Measurements from ENCODE around the gene TRIM42. TPM values are rescaled to one million over a fixed set of nuclear protein-coding genes. Genes with fewer than 3 reads are reported as not detected.

The TRIM42 gene
- total RNA-seq, 4 donors from 2014 or later: not detected

DNA sequence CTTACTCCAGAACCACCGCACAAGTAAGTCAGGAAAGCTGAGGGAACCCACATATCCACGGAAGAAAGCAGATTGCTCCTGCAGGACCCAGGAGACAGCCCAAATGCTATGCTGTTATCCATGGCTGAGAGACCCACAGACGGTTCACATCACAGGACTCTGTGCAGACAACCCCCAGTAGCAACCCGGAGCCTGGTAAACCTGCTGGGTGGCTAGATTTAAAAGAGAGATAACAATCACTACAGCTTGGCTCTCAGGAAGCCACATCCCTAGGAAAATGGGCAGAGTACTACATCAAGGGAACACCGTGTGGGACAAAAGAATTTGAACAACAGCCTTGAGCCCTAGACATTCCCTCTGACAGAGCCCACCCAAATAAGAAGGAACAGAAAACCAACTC, 13.8 kb upstream of the TRIM42 start:
- no peak overlapping the region for H3K4me3 ChIP-seq
- no peak for DNase-seq
- intact Hi-C loops (cut with DNase I; ENCODE audit: low total_unique reads): no loop called here
- peaks cover 0 to 10% of the 10 kb centered on the region in 2 donors for H3K9me3 ChIP-seq
- no peaks in the 10 kb centered on the region for H3K36me3 ChIP-seq
- no peak overlapping the region for H3K27ac ChIP-seq
- in situ Hi-C loops (cut with MboI; ENCODE audit: low pct_ligation_motif_present in 1 of 4, low pct_unique_long_range_greater_than_20kb in 1 of 4, low sequenced_read_pairs in 3 of 4): no loop called here
- TF ChIP-seq POLR2A (IDR thresholded peaks at IDR 0.05): no peak
- WGBS, 2 donors (ENCODE audit: low coverage in 1 of 2): 49 to 58% methylated on average over 3 to 5 of the region's 5 CpGs
- H3K4me1 ChIP-seq: no peaks in the 10 kb centered on the region
- no peaks in the 10 kb centered on the region for H3K27me3 ChIP-seq

DNA sequence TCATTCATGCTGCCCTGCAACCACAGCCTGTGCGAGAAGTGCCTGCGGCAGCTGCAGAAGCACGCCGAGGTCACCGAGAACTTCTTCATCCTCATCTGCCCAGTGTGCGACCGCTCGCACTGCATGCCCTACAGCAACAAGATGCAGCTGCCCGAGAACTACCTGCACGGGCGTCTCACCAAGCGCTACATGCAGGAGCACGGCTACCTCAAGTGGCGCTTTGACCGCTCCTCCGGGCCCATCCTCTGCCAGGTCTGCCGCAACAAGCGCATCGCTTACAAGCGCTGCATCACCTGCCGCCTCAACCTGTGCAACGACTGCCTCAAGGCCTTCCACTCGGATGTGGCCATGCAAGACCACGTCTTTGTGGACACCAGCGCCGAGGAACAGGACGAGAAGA, 4.7 kb downstream of the TRIM42 start:
- Histone ChIP-seq H3K9me3 (no peaks in the 10 kb centered on the region), H3K4me3 (no peak overlapping the region), H3K27ac (no peak overlapping the region), H3K36me3 (no peaks in the 10 kb centered on the region), H3K27me3 (no peaks in the 10 kb centered on the region), H3K4me1 (no peaks in the 10 kb centered on the region)
- DNase-seq: no peak
- 94% methylated on average over 27 of the region's 27 CpGs; no CpG with 5 or more reads in 1 of the 2 donors for WGBS, 2 donors (ENCODE audit: low coverage in 1 of 2)
- in situ Hi-C loops (cut with MboI; ENCODE audit: low pct_ligation_motif_present in 1 of 4, low pct_unique_long_range_greater_than_20kb in 1 of 4, low sequenced_read_pairs in 3 of 4) (no loop called here), intact Hi-C loops (cut with DNase I; ENCODE audit: low total_unique reads) (no loop called here)
- TF ChIP-seq EP300 (IDR thresholded peaks at IDR 0.05; ENCODE audit: low read depth): no peak
- TF ChIP-seq POLR2AphosphoS5 (IDR thresholded peaks at IDR 0.05): no peak
- TF ChIP-seq, protein P1, sequence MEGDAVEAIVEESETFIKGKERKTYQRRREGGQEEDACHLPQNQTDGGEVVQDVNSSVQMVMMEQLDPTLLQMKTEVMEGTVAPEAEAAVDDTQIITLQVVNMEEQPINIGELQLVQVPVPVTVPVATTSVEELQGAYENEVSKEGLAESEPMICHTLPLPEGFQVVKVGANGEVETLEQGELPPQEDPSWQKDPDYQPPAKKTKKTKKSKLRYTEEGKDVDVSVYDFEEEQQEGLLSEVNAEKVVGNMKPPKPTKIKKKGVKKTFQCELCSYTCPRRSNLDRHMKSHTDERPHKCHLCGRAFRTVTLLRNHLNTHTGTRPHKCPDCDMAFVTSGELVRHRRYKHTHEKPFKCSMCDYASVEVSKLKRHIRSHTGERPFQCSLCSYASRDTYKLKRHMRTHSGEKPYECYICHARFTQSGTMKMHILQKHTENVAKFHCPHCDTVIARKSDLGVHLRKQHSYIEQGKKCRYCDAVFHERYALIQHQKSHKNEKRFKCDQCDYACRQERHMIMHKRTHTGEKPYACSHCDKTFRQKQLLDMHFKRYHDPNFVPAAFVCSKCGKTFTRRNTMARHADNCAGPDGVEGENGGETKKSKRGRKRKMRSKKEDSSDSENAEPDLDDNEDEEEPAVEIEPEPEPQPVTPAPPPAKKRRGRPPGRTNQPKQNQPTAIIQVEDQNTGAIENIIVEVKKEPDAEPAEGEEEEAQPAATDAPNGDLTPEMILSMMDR (IDR thresholded peaks at IDR 0.05): no peak
- TF ChIP-seq POLR2A (IDR thresholded peaks at IDR 0.05): no peak

DNA sequence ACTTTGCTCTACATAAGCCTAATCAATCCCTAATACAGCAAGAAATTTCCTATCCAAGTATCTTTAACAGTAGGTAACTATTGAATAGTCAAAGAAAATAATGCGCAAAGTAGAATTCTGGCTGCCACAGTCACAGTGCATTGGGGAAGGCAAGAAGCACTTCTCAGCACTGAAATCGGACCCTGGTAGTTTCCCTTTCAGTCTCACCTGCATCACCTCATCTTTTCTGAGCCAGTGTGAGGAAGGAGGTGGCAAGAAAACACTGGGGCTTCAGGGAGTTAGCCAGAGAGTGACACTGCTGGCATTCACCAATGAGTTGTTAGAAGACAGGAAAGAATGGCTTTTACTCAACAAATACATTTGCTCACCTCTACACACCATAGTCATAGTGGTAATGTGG, 8.3 kb downstream of the TRIM42 start:
- intact Hi-C loops (cut with DNase I; ENCODE audit: low total_unique reads): no loop called here
- in situ Hi-C loops (cut with MboI; ENCODE audit: low pct_ligation_motif_present in 1 of 4, low pct_unique_long_range_greater_than_20kb in 1 of 4, low sequenced_read_pairs in 3 of 4): no loop called here

DNA sequence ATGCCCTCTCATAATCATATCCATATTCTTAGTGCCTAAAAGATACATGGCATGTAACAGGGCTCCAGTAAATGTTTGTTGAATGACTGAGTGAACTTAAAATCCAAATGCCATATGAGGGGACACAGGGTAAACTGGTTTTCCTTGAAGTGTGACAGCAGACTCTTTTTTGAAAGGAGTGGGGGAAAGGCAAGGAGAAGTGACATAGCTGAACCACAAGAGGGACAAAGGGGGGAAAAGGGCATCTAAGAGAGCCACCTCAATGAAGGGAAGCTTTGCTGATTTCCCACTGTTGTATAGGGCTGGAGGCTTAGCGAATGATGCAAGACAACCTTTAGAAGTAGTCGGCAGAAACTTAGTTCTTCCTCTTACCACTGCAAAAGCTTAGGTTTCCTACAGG, 9.1 kb downstream of the TRIM42 start:
- H3K27ac ChIP-seq: no peak overlapping the region
- H3K4me3 ChIP-seq: no peak overlapping the region
- in situ Hi-C loops (cut with MboI; ENCODE audit: low pct_ligation_motif_present in 1 of 4, low pct_unique_long_range_greater_than_20kb in 1 of 4, low sequenced_read_pairs in 3 of 4): no loop called here
- no peaks in the 10 kb centered on the region for H3K4me1 ChIP-seq
- intact Hi-C loops (cut with DNase I; ENCODE audit: low total_unique reads): no loop called here
- no peaks in the 10 kb centered on the region for H3K36me3 ChIP-seq
- DNase-seq: no peak
- TF ChIP-seq EP300 (IDR thresholded peaks at IDR 0.05; ENCODE audit: low read depth): no peak
- TF ChIP-seq POLR2A (IDR thresholded peaks at IDR 0.05): no peak
- TF ChIP-seq, protein P1 (IDR thresholded peaks at IDR 0.05): no peak
- TF ChIP-seq POLR2AphosphoS5 (IDR thresholded peaks at IDR 0.05): no peak
- H3K9me3 ChIP-seq: no peaks in the 10 kb centered on the region
- no peaks in the 10 kb centered on the region for H3K27me3 ChIP-seq
- 94% methylated on average over 2 of the region's 2 CpGs; no CpG with 5 or more reads in 1 of the 2 donors for WGBS, 2 donors (ENCODE audit: low coverage in 1 of 2)

More for the DNA sequence above, 8.3 kb downstream of the TRIM42 start:
- Histone ChIP-seq H3K27ac (no peak overlapping the region), H3K27me3 (no peaks in the 10 kb centered on the region), H3K4me3 (no peak overlapping the region), H3K36me3 (no peaks in the 10 kb centered on the region), H3K9me3 (no peaks in the 10 kb centered on the region), H3K4me1 (no peaks in the 10 kb centered on the region)
- WGBS, 2 donors (ENCODE audit: low coverage in 1 of 2): 79 to 86% methylated on average over 1 to 2 of the region's 2 CpGs
- DNase-seq: no peak
- TF ChIP-seq EP300 (IDR thresholded peaks at IDR 0.05; ENCODE audit: low read depth) (no peak), POLR2A (IDR thresholded peaks at IDR 0.05) (no peak), POLR2AphosphoS5 (IDR thresholded peaks at IDR 0.05) (no peak)

DNA sequence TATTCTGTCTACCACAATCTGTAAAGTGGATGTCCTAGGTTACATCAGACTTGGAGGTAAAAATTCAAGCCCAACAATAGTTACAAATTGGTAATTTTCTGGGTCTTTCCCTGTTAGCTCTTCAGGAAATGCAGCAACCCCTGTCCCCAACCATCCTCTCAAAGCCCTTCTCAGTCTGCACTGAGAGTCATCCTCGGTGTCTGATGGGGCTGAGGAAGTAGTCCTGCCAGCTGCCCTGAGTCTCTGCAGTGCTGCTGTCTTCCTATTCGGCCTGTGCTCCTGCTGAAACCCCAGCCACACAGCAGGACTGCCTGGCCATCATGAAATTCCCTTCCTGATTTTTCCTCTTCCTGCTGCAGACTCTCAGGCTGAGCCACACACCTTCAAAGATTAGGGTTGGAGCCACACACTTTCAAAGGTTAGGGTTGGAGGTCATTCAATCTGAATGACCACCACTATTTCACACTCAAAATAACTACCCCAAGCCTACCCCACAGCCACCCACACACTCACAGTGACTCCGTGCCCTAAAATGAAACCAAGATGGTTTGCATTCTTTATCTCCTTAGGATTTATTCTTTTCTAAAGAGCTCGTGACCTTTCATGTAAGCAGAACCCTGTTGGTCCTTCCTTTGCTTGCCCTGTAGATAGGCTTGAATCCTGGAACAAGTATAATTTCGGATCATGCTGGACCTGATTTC, 17.6 kb downstream of the TRIM42 start:
- H3K4me1 ChIP-seq: no peaks in the 10 kb centered on the region
- in situ Hi-C loops (cut with MboI; ENCODE audit: low pct_ligation_motif_present in 1 of 4, low pct_unique_long_range_greater_than_20kb in 1 of 4, low sequenced_read_pairs in 3 of 4): no loop called here
- DNase-seq: no peak
- no peak overlapping the region for H3K27ac ChIP-seq
- 41% methylated on average over 4 to 5 of the region's 5 CpGs for WGBS, 2 donors (ENCODE audit: low coverage in 1 of 2)
- H3K4me3 ChIP-seq: no peak overlapping the region
- H3K27me3 ChIP-seq: no peaks in the 10 kb centered on the region
- intact Hi-C loops (cut with DNase I; ENCODE audit: low total_unique reads): no loop called here
- H3K36me3 ChIP-seq: no peaks in the 10 kb centered on the region
- TF ChIP-seq POLR2A (IDR thresholded peaks at IDR 0.05) (no peak), POLR2AphosphoS5 (IDR thresholded peaks at IDR 0.05) (no peak), EP300 (IDR thresholded peaks at IDR 0.05; ENCODE audit: low read depth) (no peak)
- TF ChIP-seq, protein P1 (IDR thresholded peaks at IDR 0.05): no peak
- no peaks in the 10 kb centered on the region for H3K9me3 ChIP-seq

Data from transverse colon (tissue), 4 donors.